Measurements from ENCODE around the gene FAM83G. TPM values are rescaled to one million over a fixed set of nuclear protein-coding genes. Genes with fewer than 3 reads are reported as not detected.

FAM83G gene
- total RNA-seq, 1 donor from 2014 or later = 8.2 TPM

- TF ChIP-seq CTCF (IDR thresholded peaks at IDR 0.05) = no peak
Observed at GRCh38 chr17:19020016-19020415, 15.5 kb upstream of the FAM83G start.

GRCh38 chr17:19019041-19019941 is 14.7 kb upstream of the FAM83G start:
- H3K36me3 Mint-ChIP-seq (ENCODE audit: low read depth) = no peaks in the 10 kb centered on the region
- H3K4me1 Mint-ChIP-seq (ENCODE audit: low read depth) = no peaks in the 10 kb centered on the region
- no peak overlapping the region for H3K4me3 Mint-ChIP-seq (ENCODE audit: unreplicated experiment)
- peaks cover 4% of the 10 kb centered on the region for H3K27me3 Mint-ChIP-seq (ENCODE audit: low read depth)
- no peaks in the 10 kb centered on the region for H3K9me3 Mint-ChIP-seq (ENCODE audit: low read depth)
- no peak for TF ChIP-seq CTCF (IDR thresholded peaks at IDR 0.05)
- no peak overlapping the region for H3K27ac Mint-ChIP-seq (ENCODE audit: unreplicated experiment)
- peak; percentile 87 for DNase-seq (ENCODE audit: low spot score)

More at GRCh38 chr17:19020016-19020415, 15.5 kb upstream of the FAM83G start:
- no peak overlapping the region for H3K27ac Mint-ChIP-seq (ENCODE audit: unreplicated experiment)
- H3K36me3 Mint-ChIP-seq (ENCODE audit: low read depth) = no peaks in the 10 kb centered on the region
- peaks cover 3% of the 10 kb centered on the region for H3K4me1 Mint-ChIP-seq (ENCODE audit: low read depth)
- peak; percentile 43 for DNase-seq (ENCODE audit: low spot score)
- peaks cover 4% of the 10 kb centered on the region for H3K27me3 Mint-ChIP-seq (ENCODE audit: low read depth)
- no peaks in the 10 kb centered on the region for H3K9me3 Mint-ChIP-seq (ENCODE audit: low read depth)
- no peak overlapping the region for H3K4me3 Mint-ChIP-seq (ENCODE audit: unreplicated experiment)

- Mint-ChIP-seq H3K27me3 (ENCODE audit: low read depth) (peaks cover 4% of the 10 kb centered on the region), H3K9me3 (ENCODE audit: low read depth) (no peaks in the 10 kb centered on the region), H3K4me3 (ENCODE audit: unreplicated experiment) (no peak overlapping the region), H3K27ac (ENCODE audit: unreplicated experiment) (no peak overlapping the region), H3K4me1 (ENCODE audit: low read depth) (no peaks in the 10 kb centered on the region), H3K36me3 (ENCODE audit: low read depth) (no peaks in the 10 kb centered on the region)
- TF ChIP-seq CTCF (IDR thresholded peaks at IDR 0.05) = no peak
- DNase-seq (ENCODE audit: low spot score) = no peak
Observed at GRCh38 chr17:19018600-19018950, 14.0 kb upstream of the FAM83G start.

GRCh38 chr17:19017804-19018599 is 13.4 kb upstream of the FAM83G start:
- Mint-ChIP-seq H3K4me1 (ENCODE audit: low read depth) (no peaks in the 10 kb centered on the region), H3K9me3 (ENCODE audit: low read depth) (no peaks in the 10 kb centered on the region), H3K27ac (ENCODE audit: unreplicated experiment) (no peak overlapping the region), H3K4me3 (ENCODE audit: unreplicated experiment) (no peak overlapping the region), H3K27me3 (ENCODE audit: low read depth) (peaks cover 4% of the 10 kb centered on the region), H3K36me3 (ENCODE audit: low read depth) (no peaks in the 10 kb centered on the region)
- no peak for TF ChIP-seq CTCF (IDR thresholded peaks at IDR 0.05)
- peak; percentile 61 for DNase-seq (ENCODE audit: low spot score)

- TF ChIP-seq CTCF (IDR thresholded peaks at IDR 0.05) = no peak
- Mint-ChIP-seq H3K27me3 (ENCODE audit: low read depth) (peaks cover 4% of the 10 kb centered on the region), H3K4me3 (ENCODE audit: unreplicated experiment) (no peak overlapping the region), H3K9me3 (ENCODE audit: low read depth) (no peaks in the 10 kb centered on the region), H3K4me1 (ENCODE audit: low read depth) (no peaks in the 10 kb centered on the region), H3K27ac (ENCODE audit: unreplicated experiment) (no peak overlapping the region), H3K36me3 (ENCODE audit: low read depth) (no peaks in the 10 kb centered on the region)
- DNase-seq (ENCODE audit: low spot score) = peak; percentile 68
Observed at GRCh38 chr17:19017401-19017800, 12.8 kb upstream of the FAM83G start.

Data from chondrocyte (in vitro differentiated cells).